ENCODE results near the gene GRPR.

DNA sequence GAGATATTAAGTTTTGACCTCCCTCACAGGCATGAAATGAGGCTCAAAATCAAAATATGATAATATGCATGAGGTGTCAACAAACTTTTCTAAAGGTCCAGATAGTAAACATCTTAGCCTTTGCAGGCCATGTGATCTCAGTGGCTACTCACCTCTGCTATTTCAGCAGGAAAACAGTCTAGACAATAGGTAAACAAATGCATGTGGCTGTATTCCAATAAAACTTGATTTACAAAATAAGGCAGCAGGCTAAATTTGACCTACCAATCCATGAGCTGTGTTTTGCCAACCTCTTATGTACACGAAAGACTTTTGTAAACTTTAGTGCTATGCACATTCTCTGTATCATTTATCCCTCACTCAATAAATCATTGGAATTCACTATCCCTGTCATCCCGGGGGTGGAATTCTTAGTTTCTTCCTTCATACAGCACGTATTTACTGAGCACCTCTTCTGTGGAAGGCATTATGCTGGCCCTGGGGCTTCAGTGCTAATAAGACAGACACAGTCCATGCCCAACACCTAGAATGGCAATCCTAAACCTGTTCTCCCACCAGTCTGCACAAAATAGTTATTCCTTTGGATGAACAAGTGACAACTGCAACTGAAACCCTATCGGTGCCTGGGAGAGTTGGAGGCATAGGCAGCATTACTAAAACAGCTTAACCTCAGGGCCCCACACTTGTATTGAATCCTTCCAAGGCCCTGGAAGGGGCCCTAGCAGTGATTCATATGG, 63.8 kb downstream of the GRPR start:
- TF ChIP-seq CTCF (IDR thresholded peaks at IDR 0.05) (no peak), POLR2A (IDR thresholded peaks at IDR 0.05) (no peak)

Measured in Peyer's patch (tissue), 4 donors.